Measurements from ENCODE around the gene SNAPC2. TPM values are rescaled to one million over a fixed set of nuclear protein-coding genes. Genes with fewer than 3 reads are reported as not detected.

SNAPC2 gene
- polyA plus RNA-seq, 1 of the 3 experiments (the other 2 are of a cell fraction), result 38.7 TPM

DNA sequence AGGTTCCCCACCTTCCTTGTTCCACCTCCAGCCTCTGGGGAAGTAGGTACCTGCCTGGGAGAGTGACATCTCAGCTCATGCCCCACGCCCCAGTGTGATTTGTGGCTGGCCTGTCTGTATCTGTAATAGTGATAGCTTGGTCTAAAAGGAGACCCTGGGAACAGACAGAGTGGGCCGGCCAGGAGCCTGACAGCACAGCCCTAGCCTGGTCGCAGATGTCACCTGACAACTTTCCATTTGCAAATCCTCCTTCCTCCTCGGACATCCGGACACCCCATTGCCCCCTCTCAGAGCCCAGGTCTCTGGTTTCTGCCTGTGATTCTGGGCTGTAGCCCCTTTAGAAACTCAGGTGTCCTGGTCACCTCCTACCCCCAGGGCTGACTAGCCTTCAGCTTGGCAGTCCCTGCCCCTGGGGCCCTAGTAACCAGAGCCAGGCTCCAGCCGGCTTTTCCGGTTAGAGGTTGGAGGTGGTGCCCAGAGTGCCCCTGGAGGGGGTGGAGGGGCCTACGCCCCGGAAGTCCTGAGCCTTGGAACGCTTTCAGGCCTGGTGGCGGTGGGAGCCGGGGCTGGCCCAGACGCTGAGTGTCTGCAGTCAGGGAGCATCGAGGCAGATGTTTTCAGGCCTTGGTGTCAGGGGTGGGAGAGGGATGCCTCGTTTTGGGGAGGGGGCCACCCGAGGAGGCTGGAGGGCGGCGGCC is 25.4 kb upstream of the SNAPC2 start:
- H3K4me2 ChIP-seq, result no peak overlapping the region
- no peak overlapping the region for H3K27ac ChIP-seq (ENCODE audit: low read depth in 2 of 2, low read length in 1 of 2)
- no peak overlapping the region for H3K9ac ChIP-seq
- TF ChIP-seq, protein P1, sequence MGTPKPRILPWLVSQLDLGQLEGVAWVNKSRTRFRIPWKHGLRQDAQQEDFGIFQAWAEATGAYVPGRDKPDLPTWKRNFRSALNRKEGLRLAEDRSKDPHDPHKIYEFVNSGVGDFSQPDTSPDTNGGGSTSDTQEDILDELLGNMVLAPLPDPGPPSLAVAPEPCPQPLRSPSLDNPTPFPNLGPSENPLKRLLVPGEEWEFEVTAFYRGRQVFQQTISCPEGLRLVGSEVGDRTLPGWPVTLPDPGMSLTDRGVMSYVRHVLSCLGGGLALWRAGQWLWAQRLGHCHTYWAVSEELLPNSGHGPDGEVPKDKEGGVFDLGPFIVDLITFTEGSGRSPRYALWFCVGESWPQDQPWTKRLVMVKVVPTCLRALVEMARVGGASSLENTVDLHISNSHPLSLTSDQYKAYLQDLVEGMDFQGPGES (IDR thresholded peaks at IDR 0.05; ENCODE audit: low read depth, low read length), result no peak
- TF ChIP-seq SMC3 (IDR thresholded peaks at IDR 0.05; ENCODE audit: low read depth, low read length) (no peak), EP300 (IDR thresholded peaks at IDR 0.05; ENCODE audit: borderline replicate concordance in 1 of 2, low read depth in 1 of 2, low read length in 1 of 2) (no peak), FOXM1 (IDR thresholded peaks at IDR 0.05; ENCODE audit: low read depth) (no peak), SIN3A (IDR thresholded peaks at IDR 0.05; ENCODE audit: borderline replicate concordance, low read depth, low read length) (no peak), FOSL2 (IDR thresholded peaks at IDR 0.05; ENCODE audit: borderline replicate concordance, low read depth) (no peak), FOXJ3 (CRISPR knock-in tag; IDR thresholded peaks at IDR 0.05) (no peak), ELF1 (IDR thresholded peaks at IDR 0.05) (no peak), JUND (IDR thresholded peaks at IDR 0.05) (no peak), TAF1 (IDR thresholded peaks at IDR 0.05; ENCODE audit: borderline replicate concordance, low read depth, low read length) (no peak), RCOR1 (IDR thresholded peaks at IDR 0.05; ENCODE audit: low read length) (no peak), TCF12 (IDR thresholded peaks at IDR 0.05) (no peak), NRF1 (IDR thresholded peaks at IDR 0.05; ENCODE audit: low read depth, low read length) (no peak)
- TF ChIP-seq, protein P2, sequence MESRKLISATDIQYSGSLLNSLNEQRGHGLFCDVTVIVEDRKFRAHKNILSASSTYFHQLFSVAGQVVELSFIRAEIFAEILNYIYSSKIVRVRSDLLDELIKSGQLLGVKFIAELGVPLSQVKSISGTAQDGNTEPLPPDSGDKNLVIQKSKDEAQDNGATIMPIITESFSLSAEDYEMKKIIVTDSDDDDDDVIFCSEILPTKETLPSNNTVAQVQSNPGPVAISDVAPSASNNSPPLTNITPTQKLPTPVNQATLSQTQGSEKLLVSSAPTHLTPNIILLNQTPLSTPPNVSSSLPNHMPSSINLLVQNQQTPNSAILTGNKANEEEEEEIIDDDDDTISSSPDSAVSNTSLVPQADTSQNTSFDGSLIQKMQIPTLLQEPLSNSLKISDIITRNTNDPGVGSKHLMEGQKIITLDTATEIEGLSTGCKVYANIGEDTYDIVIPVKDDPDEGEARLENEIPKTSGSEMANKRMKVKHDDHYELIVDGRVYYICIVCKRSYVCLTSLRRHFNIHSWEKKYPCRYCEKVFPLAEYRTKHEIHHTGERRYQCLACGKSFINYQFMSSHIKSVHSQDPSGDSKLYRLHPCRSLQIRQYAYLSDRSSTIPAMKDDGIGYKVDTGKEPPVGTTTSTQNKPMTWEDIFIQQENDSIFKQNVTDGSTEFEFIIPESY (IDR thresholded peaks at IDR 0.05; ENCODE audit: borderline replicate concordance, low read depth), result no peak
- TF ChIP-seq, protein P3, sequence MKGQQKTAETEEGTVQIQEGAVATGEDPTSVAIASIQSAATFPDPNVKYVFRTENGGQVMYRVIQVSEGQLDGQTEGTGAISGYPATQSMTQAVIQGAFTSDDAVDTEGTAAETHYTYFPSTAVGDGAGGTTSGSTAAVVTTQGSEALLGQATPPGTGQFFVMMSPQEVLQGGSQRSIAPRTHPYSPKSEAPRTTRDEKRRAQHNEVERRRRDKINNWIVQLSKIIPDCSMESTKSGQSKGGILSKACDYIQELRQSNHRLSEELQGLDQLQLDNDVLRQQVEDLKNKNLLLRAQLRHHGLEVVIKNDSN (IDR thresholded peaks at IDR 0.05; ENCODE audit: borderline replicate concordance, low read depth), result no peak
- TF ChIP-seq, protein P4, sequence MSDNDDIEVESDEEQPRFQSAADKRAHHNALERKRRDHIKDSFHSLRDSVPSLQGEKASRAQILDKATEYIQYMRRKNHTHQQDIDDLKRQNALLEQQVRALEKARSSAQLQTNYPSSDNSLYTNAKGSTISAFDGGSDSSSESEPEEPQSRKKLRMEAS (IDR thresholded peaks at IDR 0.05; ENCODE audit: low read depth), result no peak
- TF ChIP-seq, protein P5, sequence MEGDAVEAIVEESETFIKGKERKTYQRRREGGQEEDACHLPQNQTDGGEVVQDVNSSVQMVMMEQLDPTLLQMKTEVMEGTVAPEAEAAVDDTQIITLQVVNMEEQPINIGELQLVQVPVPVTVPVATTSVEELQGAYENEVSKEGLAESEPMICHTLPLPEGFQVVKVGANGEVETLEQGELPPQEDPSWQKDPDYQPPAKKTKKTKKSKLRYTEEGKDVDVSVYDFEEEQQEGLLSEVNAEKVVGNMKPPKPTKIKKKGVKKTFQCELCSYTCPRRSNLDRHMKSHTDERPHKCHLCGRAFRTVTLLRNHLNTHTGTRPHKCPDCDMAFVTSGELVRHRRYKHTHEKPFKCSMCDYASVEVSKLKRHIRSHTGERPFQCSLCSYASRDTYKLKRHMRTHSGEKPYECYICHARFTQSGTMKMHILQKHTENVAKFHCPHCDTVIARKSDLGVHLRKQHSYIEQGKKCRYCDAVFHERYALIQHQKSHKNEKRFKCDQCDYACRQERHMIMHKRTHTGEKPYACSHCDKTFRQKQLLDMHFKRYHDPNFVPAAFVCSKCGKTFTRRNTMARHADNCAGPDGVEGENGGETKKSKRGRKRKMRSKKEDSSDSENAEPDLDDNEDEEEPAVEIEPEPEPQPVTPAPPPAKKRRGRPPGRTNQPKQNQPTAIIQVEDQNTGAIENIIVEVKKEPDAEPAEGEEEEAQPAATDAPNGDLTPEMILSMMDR (IDR thresholded peaks at IDR 0.05), result no peak
- no peaks in the 10 kb centered on the region for H3K9me3 ChIP-seq
- no peak for DNase-seq
- no peaks in the 10 kb centered on the region for H4K20me1 ChIP-seq (ENCODE audit: insufficient read depth)
- H3K79me2 ChIP-seq (ENCODE audit: insufficient read depth), result no peaks in the 10 kb centered on the region
- H3K9me2 ChIP-seq, result no peaks in the 10 kb centered on the region
- ChIA-PET POLR2A (no interaction called here), CTCF (no interaction called here)
- no peak overlapping the region for H2AFZ ChIP-seq (ENCODE audit: low read depth)
- H3F3A ChIP-seq (replicated peaks; ENCODE audit: insufficient read depth), result no peaks in the 10 kb centered on the region
- no peaks in the 10 kb centered on the region for H3K4me1 ChIP-seq (ENCODE audit: control insufficient read depth in 1 of 2, insufficient read depth in 2 of 2, low read depth in 1 of 2, low read length in 1 of 2)
- no peaks in the 10 kb centered on the region for H3K36me3 ChIP-seq (replicated peaks in 1 of 2; ENCODE audit: control insufficient read depth in 1 of 2, insufficient read depth in 2 of 2, low read length in 1 of 2)
- WGBS (ENCODE audit: low lambda C conversion rate), result 77% methylated on average over 14 of the region's 18 CpGs
- no peak overlapping the region for H3K4me3 ChIP-seq (ENCODE audit: low read depth in 2 of 2, low read length in 1 of 2)
- no peaks in the 10 kb centered on the region for H3K27me3 ChIP-seq (ENCODE audit: insufficient read depth)
